Panc1 (cell line): ENCODE results near the gene ELAPOR1.

Source experiments
- POLR2AphosphoS5 ChIP-seq: IDR thresholded peaks from 2 replicates; pipeline ENCODE4 v1.6.1; 2012; ENCODE audit warnings: mild to moderate bottlenecking, low read depth, low read length, moderate library complexity
- SIN3A ChIP-seq: IDR thresholded peaks from 2 replicates; pipeline ENCODE4 v1.6.1; 2012; ENCODE audit warnings: low read depth, mild to moderate bottlenecking, low read length, moderate library complexity, borderline replicate concordance; ENCODE audit not compliant: insufficient read depth
- TCF7L2 ChIP-seq: IDR thresholded peaks from 2 replicates; pipeline ENCODE4 v1.6.1; 2011; ENCODE audit warnings: mild to moderate bottlenecking, low read depth, low read length, inconsistent platforms
- TF ChIP-seq, protein P1 (sequence below): fragments of 450-650 bp; IDR thresholded peaks from 2 replicates; pipeline ENCODE4 v1.5.1; 2017; ENCODE audit warnings: mild to moderate bottlenecking

DNA sequence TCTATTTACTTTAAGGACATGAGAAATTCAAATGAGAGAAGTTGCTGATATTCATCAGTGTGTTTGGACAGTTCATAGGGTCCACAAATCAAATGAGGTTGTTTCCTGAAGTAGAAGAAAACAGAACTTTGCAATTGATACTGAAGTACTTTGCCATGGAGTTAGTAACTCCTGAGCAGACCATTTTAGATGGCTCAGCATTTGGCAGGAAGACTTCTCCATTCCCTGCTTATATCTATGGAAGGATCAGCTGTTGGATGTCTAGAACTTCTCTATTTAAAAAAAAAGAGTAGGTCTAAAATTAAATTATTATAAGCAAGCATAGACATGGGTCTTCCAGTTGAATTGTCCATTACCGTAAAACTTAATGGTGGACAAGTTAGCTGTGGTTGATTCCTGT lies 18.3 kb upstream of the ELAPOR1 start:
- TF ChIP-seq, protein P1, sequence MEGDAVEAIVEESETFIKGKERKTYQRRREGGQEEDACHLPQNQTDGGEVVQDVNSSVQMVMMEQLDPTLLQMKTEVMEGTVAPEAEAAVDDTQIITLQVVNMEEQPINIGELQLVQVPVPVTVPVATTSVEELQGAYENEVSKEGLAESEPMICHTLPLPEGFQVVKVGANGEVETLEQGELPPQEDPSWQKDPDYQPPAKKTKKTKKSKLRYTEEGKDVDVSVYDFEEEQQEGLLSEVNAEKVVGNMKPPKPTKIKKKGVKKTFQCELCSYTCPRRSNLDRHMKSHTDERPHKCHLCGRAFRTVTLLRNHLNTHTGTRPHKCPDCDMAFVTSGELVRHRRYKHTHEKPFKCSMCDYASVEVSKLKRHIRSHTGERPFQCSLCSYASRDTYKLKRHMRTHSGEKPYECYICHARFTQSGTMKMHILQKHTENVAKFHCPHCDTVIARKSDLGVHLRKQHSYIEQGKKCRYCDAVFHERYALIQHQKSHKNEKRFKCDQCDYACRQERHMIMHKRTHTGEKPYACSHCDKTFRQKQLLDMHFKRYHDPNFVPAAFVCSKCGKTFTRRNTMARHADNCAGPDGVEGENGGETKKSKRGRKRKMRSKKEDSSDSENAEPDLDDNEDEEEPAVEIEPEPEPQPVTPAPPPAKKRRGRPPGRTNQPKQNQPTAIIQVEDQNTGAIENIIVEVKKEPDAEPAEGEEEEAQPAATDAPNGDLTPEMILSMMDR: no peak
- no peak for TF ChIP-seq SIN3A
- no peak for TF ChIP-seq POLR2AphosphoS5
- no peak for TF ChIP-seq TCF7L2
